SK-N-SH (cell line): Measurements from ENCODE around the gene PLA2G2D.

ENCODE experiments used
- CHD2 ChIP-seq: fragments of 150-350 bp; IDR thresholded peaks from 2 replicates; pipeline ENCODE4 v1.6.1; 2018; ENCODE audit warnings: low read length; ENCODE audit not compliant: partially characterized antibody
- CTCF ChIP-seq: fragments of 200-600 bp; sonication (generic); IDR thresholded peaks from 2 replicates; pipeline ENCODE4 v1.6.1; 2017; ENCODE audit warnings: antibody characterized with exemption, mild to moderate bottlenecking, moderate library complexity
- GABPA ChIP-seq: IDR thresholded peaks from 2 replicates; pipeline ENCODE4 v1.4.0; 2012; ENCODE audit warnings: low read depth, mild to moderate bottlenecking
- MXI1 ChIP-seq: IDR thresholded peaks from 2 replicates; pipeline ENCODE4 v1.6.1; 2012; ENCODE audit warnings: mild to moderate bottlenecking, low read depth, low read length, improper control_type of control experiment
- RAD21 ChIP-seq: IDR thresholded peaks from 2 replicates; pipeline ENCODE4 v1.6.1; 2012; ENCODE audit warnings: mild to moderate bottlenecking, low read length
- RFX5 ChIP-seq: IDR thresholded peaks from 2 replicates; pipeline ENCODE4 v1.6.1; 2012; ENCODE audit warnings: mild to moderate bottlenecking, improper control_type of control experiment, low read length
- TAF1 ChIP-seq: IDR thresholded peaks from 2 replicates; pipeline ENCODE4 v1.6.1; 2012; ENCODE audit warnings: low read depth, mild to moderate bottlenecking, low read length, moderate library complexity, borderline replicate concordance
- TCF12 ChIP-seq: IDR thresholded peaks from 2 replicates; pipeline ENCODE4 v1.4.0; 2012
- TEAD4 ChIP-seq: IDR thresholded peaks from 2 replicates; pipeline ENCODE4 v1.4.0; 2012; ENCODE audit warnings: mild to moderate bottlenecking, borderline replicate concordance; ENCODE audit not compliant: insufficient read depth
- USF1 ChIP-seq: IDR thresholded peaks from 2 replicates; pipeline ENCODE4 v1.4.0; 2012; ENCODE audit warnings: low read depth, borderline replicate concordance
- USF2 ChIP-seq: fragments of 150-350 bp; IDR thresholded peaks from 2 replicates; pipeline ENCODE4 v1.6.1; 2017; ENCODE audit warnings: antibody characterized with exemption, low read length, low read depth, borderline replicate concordance
- YY1 ChIP-seq: IDR thresholded peaks from 2 replicates; pipeline ENCODE4 v1.4.0; 2012; ENCODE audit warnings: low read depth, mild to moderate bottlenecking

GRCh38 chr1:20154301-20154831, 35.0 kb upstream of the PLA2G2D start:
- TF ChIP-seq MXI1 (no peak), USF2 (no peak), CTCF (no peak), TAF1 (no peak), YY1 (no peak), USF1 (no peak), TEAD4 (no peak), RAD21 (no peak), TCF12 (no peak), CHD2 (no peak), RFX5 (no peak), GABPA (no peak)
